ENCODE data around the gene SRPK2.

- TF ChIP-seq POLR2A (IDR thresholded peaks at IDR 0.05) (no peak), CTCF (IDR thresholded peaks at IDR 0.05) (no peak)
Observed at GRCh38 chr7:105139381-105139780, 249.3 kb downstream of the SRPK2 start.

All from testis (tissue), 2 donors.